Hair follicle dermal papilla cell (primary cell): Measurements from ENCODE around the gene AK3. TPM values are rescaled to one million over a fixed set of nuclear protein-coding genes. Genes with fewer than 3 reads are reported as not detected.

ENCODE experiments used
- total RNA-seq: library from RNA; depleted of rRNA; stranded (reverse); fragments of >200 nt; gene quantifications from 2 replicates; pipeline ENCODE4 v1.2.3, GENCODE V29; 2012

Gene AK3
- total RNA-seq, result 69.0 and 81.0 TPM in 2 replicates

GRCh38 chr9:4740638-4741364 lies at the start of gene AK3:
AK3 (minus strand) TSS chr9:4741202; CDS start chr9:4741087, 115 bp downstream.

GRCh38 chr9:4679268-4680172 lies 61.5 kb downstream of the AK3 start, which contains the start of gene CDC37L1:
CDC37L1 (plus strand) TSS chr9:4679569; CDS start chr9:4679768, 199 bp downstream.

GRCh38 chr9:4666042-4666699 lies 74.8 kb downstream of the AK3 start, which contains the start of gene SPATA6L:
SPATA6L (minus strand) TSS chr9:4666480; CDS start chr9:4666250, 230 bp downstream.

GRCh38 chr9:4662108-4662988 lies 78.7 kb downstream of the AK3 start, which contains the start of gene PLPP6:
PLPP6 (plus strand) TSS chr9:4662294; CDS start chr9:4662376, 82 bp downstream.

Other genes with a start within 250 kb of the AK3 start
- 7.5 and 8.5 TPM in 2 replicates for gene PLPP6, start 78.9 kb downstream of the AK3 start, total RNA-seq
- gene SPATA6L, start 74.7 kb downstream of the AK3 start, total RNA-seq, result 0.65 and 0.73 TPM in 2 replicates
- 19.1 and 19.9 TPM in 2 replicates for gene CDC37L1, start 61.6 kb downstream of the AK3 start, total RNA-seq
- gene RCL1, start 51.7 kb upstream of the AK3 start, total RNA-seq, result 10.9 and 13.1 TPM in 2 replicates
- gene JAK2, start 244.1 kb upstream of the AK3 start, total RNA-seq, result 9.4 and 14.4 TPM in 2 replicates